Calu3 (cell line): ENCODE results near the gene MRPL44. TPM values are rescaled to one million over a fixed set of nuclear protein-coding genes. Genes with fewer than 3 reads are reported as not detected.
"Not testable (repeated sequence)": the region's sequence is repeated elsewhere in the genome, so short reads cannot be mapped to it uniquely, and the experiment has no call there.

Experiments
- BruUV-seq: library from RNA; stranded (reverse); fragments of 400-500 nt; replicated peaks from 2 replicates; lab custom pipeline; 2021; lab: Mats Ljungman, UMichigan
- CTCF ChIA-PET: fragments of 300-600 bp; sonication (Branson Sonifier 250); formaldehyde crosslinking; loops from one replicate; lab custom pipeline; 2022; ENCODE audit warnings: antibody characterized with exemption; lab: Charles Lee
- DNase-seq: peaks from one replicate; pipeline ENCODE4 v3.0.0; 2022
- H3K27ac Mint-ChIP-seq: one replicate; pipeline ENCODE4 v1.8.0; 2022; ENCODE audit warnings: mixed read lengths; ENCODE audit not compliant: unreplicated experiment
- H3K27me3 Mint-ChIP-seq: one replicate; pipeline ENCODE4 v1.8.0; 2022; ENCODE audit warnings: mixed read lengths; ENCODE audit not compliant: unreplicated experiment
- H3K36me3 Mint-ChIP-seq: one replicate; pipeline ENCODE4 v1.8.0; 2022; ENCODE audit warnings: mild to moderate bottlenecking, moderate library complexity, mixed read lengths; ENCODE audit not compliant: insufficient read depth, unreplicated experiment
- H3K4me1 Mint-ChIP-seq: one replicate; pipeline ENCODE4 v1.8.0; 2022; ENCODE audit warnings: mild to moderate bottlenecking, low read depth, mixed read lengths; ENCODE audit not compliant: unreplicated experiment
- H3K4me3 Mint-ChIP-seq: one replicate; pipeline ENCODE4 v1.8.0; 2022; ENCODE audit warnings: mild to moderate bottlenecking, low read depth, moderate library complexity, mixed read lengths; ENCODE audit not compliant: unreplicated experiment
- H3K9me3 Mint-ChIP-seq: one replicate; pipeline ENCODE4 v1.8.0; 2022; ENCODE audit warnings: low read depth, mixed read lengths; ENCODE audit not compliant: unreplicated experiment
- intact Hi-C: fragments of 100-400 bp; cut with micrococcal nuclease; formaldehyde crosslinking; loops from one replicate; pipeline ENCODE4 v1.10.0; 2022; ENCODE audit not compliant: unreplicated experiment
- total RNA-seq: library from RNA; stranded (reverse); gene quantifications from 2 replicates; pipeline ENCODE4 v1.2.3, GENCODE V29; 2022
- TF ChIP-seq, protein P1 (sequence below): fragments of 200-600 bp; IDR thresholded peaks from one replicate; pipeline ENCODE4 v1.8.0; 2022; ENCODE audit warnings: antibody characterized with exemption; ENCODE audit not compliant: unreplicated experiment

Gene MRPL44
- total RNA-seq, 1 experiment from 2014 or later, result 32.7 TPM

DNA sequence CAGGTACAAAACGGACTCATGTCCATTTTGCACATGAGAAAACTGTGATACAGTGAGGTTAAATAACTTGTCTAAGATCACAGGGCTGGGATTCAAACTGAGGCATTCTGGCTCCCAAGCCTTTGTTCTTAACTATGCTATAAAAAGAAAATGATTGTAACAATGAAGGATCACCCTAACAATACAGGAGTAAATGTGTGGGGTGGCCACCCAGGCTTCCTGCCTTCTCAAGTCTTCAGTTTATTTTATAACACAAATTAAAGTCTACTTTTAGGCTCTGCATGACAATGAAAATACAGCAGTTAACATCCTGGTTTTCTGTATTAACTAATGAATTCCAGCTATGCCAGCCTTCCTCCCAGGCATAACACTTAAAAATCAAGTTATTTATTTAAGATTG, 19.7 kb upstream of the MRPL44 start:
- TF ChIP-seq, protein P1, sequence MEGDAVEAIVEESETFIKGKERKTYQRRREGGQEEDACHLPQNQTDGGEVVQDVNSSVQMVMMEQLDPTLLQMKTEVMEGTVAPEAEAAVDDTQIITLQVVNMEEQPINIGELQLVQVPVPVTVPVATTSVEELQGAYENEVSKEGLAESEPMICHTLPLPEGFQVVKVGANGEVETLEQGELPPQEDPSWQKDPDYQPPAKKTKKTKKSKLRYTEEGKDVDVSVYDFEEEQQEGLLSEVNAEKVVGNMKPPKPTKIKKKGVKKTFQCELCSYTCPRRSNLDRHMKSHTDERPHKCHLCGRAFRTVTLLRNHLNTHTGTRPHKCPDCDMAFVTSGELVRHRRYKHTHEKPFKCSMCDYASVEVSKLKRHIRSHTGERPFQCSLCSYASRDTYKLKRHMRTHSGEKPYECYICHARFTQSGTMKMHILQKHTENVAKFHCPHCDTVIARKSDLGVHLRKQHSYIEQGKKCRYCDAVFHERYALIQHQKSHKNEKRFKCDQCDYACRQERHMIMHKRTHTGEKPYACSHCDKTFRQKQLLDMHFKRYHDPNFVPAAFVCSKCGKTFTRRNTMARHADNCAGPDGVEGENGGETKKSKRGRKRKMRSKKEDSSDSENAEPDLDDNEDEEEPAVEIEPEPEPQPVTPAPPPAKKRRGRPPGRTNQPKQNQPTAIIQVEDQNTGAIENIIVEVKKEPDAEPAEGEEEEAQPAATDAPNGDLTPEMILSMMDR, result no peak
- Mint-ChIP-seq H3K9me3 (peaks cover 3% of the 10 kb centered on the region), H3K27me3 (no peaks in the 10 kb centered on the region), H3K4me1 (peaks cover 43% of the 10 kb centered on the region), H3K36me3 (no peaks in the 10 kb centered on the region), H3K27ac (no peak overlapping the region), H3K4me3 (no peak overlapping the region)
- no TSS peak for BruUV-seq
- no peak for DNase-seq
- CTCF ChIA-PET, result no interaction called here
- intact Hi-C loops, result no loop called here

DNA sequence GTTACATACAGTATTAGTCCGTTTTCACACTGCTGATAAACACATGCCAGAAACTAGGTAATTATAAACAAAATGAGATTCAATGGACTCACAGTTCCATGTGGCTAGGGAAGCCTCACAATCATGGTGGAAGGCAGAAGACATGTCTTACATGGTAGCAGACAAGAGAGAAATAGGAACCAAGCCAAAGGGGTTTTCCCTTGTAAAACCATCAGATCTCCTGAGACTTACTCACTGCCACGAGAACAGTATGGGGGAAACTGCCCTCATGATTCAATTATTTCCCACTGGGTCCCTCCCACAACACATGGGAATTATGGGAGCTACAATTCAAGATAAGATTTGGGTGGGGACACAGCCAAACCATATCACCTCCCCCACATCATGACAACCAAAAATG, 17.8 kb upstream of the MRPL44 start:
- H3K4me3 Mint-ChIP-seq, H3K9me3 Mint-ChIP-seq, H3K27me3 Mint-ChIP-seq, BruUV-seq, intact Hi-C loops, H3K27ac Mint-ChIP-seq, DNase-seq: not testable (repeated sequence)
- Mint-ChIP-seq H3K4me1 (peaks cover 52% of the 10 kb centered on the region), H3K36me3 (peaks cover 15% of the 10 kb centered on the region)
- CTCF ChIA-PET, result interaction anchor here (1.1 kb wide), 1 partner anchor 503 kb away, joined by 3 read pairs; no protein-coding TSS in a partner anchor

DNA sequence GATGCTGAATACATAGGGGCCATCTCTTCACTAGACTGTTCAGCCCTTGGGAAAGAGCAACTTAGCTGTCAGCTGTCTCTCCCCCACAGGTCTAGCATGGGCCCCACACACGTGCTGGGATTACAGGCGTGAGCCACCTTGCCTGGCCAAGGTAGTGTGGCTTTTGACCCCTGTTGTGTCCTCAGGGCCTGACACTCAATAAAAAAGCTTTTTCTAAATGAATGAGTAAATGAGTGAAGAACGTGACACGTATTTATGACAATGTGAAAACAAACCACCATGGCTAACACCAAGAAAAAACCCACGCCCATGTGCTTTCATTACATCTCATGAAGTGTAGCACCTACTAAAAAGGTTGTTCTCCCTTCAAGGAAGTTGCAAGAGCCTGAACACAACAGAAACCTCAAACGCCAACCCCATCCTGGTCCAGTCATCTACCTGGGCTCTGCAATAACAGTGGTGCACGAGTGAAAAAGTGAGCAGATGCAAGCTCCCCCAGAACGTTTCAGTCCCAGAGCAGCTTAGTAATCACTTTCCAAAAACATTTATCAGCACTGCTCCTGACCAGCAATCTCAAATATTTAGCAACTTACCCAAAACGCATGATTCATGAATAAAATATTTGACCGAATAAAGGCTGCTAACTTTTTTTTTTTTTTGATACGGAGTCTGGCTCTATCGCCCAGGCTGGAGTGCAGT, 15.5 kb upstream of the MRPL44 start:
- TF ChIP-seq, protein P1, result no peak
- BruUV-seq, result no TSS peak
- CTCF ChIA-PET, result interaction anchor here (1.0 kb wide), 1 partner anchor 40 kb away, joined by 3 read pairs; no protein-coding TSS in a partner anchor
- Mint-ChIP-seq H3K27ac (peak overlapping the region; percentile 50), H3K36me3 (peaks cover 26% of the 10 kb centered on the region), H3K4me1 (peaks cover 29% of the 10 kb centered on the region), H3K4me3 (peak overlapping the region; percentile 29), H3K9me3 (peaks cover 3% of the 10 kb centered on the region), H3K27me3 (no peaks in the 10 kb centered on the region)
- intact Hi-C loops, result no loop called here
- no peak for DNase-seq

DNA sequence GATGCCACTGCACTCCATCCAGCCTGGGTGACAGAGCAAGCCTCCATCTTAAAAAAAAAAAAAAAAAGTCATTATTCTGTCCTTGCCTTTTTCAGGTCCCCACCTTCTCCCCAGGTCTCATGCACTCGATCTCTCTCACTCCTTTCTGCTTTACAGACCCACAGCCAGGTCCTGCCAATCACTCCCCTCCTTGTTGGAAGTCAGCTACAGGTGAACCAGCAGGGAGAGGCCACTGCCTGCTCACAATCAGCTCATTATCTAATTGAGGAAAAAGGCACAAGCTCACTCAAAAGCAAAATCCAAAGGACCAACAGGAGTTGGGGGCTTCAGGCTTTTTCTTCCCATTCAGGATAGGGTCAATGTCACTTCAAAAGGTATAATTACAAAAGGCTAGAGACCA, 14.1 kb upstream of the MRPL44 start:
- TF ChIP-seq, protein P1, result no peak
- peak overlapping the region; percentile 24 for H3K27ac Mint-ChIP-seq
- intact Hi-C loops, result no loop called here
- peaks cover 23% of the 10 kb centered on the region for H3K4me1 Mint-ChIP-seq
- DNase-seq, result no peak
- H3K9me3 Mint-ChIP-seq, result peaks cover 3% of the 10 kb centered on the region
- BruUV-seq, result no TSS peak
- CTCF ChIA-PET, result interaction anchor here (1.2 kb wide), 1 partner anchor 82 kb away, joined by 3 read pairs; no protein-coding TSS in a partner anchor
- peak overlapping the region; percentile 99 for H3K4me3 Mint-ChIP-seq
- peaks cover 26% of the 10 kb centered on the region for H3K36me3 Mint-ChIP-seq
- H3K27me3 Mint-ChIP-seq, result no peaks in the 10 kb centered on the region

DNA sequence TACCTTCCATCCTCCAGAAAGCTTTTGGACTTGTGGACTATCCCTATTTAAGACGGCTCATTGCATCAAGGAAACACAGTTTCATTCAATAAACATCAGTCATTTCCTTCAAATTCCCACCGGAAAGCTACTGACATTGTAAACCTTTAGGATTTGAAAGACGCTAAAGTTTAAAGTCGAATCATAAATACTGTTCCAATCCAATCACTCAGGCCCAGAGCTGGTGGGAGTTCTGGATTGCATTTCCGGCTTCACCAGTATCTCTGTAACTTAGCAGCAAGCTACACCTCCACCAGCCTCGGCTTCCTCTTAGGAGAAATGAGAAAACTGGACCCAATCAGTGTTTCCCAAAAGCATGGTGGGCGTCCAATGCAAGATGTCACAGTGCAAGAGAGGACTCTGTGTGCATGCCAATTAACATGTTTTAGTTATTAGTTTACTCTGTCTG, 13.7 kb upstream of the MRPL44 start:
- no peaks in the 10 kb centered on the region for H3K27me3 Mint-ChIP-seq
- H3K27ac Mint-ChIP-seq, result peak overlapping the region; percentile 24
- peaks cover 3% of the 10 kb centered on the region for H3K9me3 Mint-ChIP-seq
- peaks cover 23% of the 10 kb centered on the region for H3K4me1 Mint-ChIP-seq
- CTCF ChIA-PET, result interaction anchor here (1.2 kb wide), 1 partner anchor 83 kb away, joined by 3 read pairs; no protein-coding TSS in a partner anchor
- TF ChIP-seq, protein P1, result no peak
- H3K36me3 Mint-ChIP-seq, result peaks cover 26% of the 10 kb centered on the region
- intact Hi-C loops, result no loop called here
- peak overlapping the region; percentile 99 for H3K4me3 Mint-ChIP-seq
- BruUV-seq, result TSS peak; percentile 59
- peak; percentile 26 for DNase-seq
